Neural progenitor cell (in vitro differentiated cells): ENCODE measurements around the gene CYB5A. TPM values are rescaled to one million over a fixed set of nuclear protein-coding genes. Genes with fewer than 3 reads are reported as not detected.

Experiments used
- DNase-seq: peaks from one replicate; pipeline ENCODE4 v3.0.0-alpha.2; 2016; ENCODE audit warnings: low spot score
- H2AFZ ChIP-seq: fragments of 200-600 bp; sonication (generic); replicated peaks from 2 replicates; pipeline ENCODE4 v1.6.1; 2016; ENCODE audit warnings: antibody characterized with exemption
- H3F3A ChIP-seq: fragments of 200-600 bp; sonication (generic); 2 replicates; pipeline ENCODE4 v1.6.1; 2016; ENCODE audit warnings: antibody characterized with exemption, low read depth
- H3K27ac ChIP-seq: fragments of 200-600 bp; sonication (generic); 2 replicates; pipeline ENCODE4 v1.5.1; 2016; ENCODE audit warnings: mild to moderate bottlenecking
- H3K27me3 ChIP-seq: fragments of 200-600 bp; sonication (generic); 2 replicates; pipeline ENCODE4 v1.6.1; 2016; ENCODE audit warnings: mild to moderate bottlenecking, moderate library complexity
- H3K36me3 ChIP-seq: fragments of 200-600 bp; sonication (generic); 2 replicates; pipeline ENCODE4 v1.5.1; 2016
- H3K4me1 ChIP-seq: fragments of 200-600 bp; sonication (generic); 2 replicates; pipeline ENCODE4 v1.6.1; 2016; ENCODE audit warnings: mixed run types
- H3K4me2 ChIP-seq: fragments of 200-600 bp; sonication (generic); 2 replicates; pipeline ENCODE4 v1.6.1; 2016
- H3K4me3 ChIP-seq: fragments of 200-600 bp; sonication (generic); 2 replicates; pipeline ENCODE4 v1.5.1; 2016
- H3K79me2 ChIP-seq: fragments of 200-600 bp; sonication (generic); 2 replicates; pipeline ENCODE4 v1.6.1; 2016; ENCODE audit warnings: low read depth
- H3K9ac ChIP-seq: fragments of 200-600 bp; sonication (generic); 2 replicates; pipeline ENCODE4 v1.6.1; 2016
- H3K9me3 ChIP-seq: fragments of 200-600 bp; sonication (generic); 2 replicates; pipeline ENCODE4 v1.5.1; 2016; ENCODE audit warnings: low read depth
- H4K20me1 ChIP-seq: fragments of 200-600 bp; sonication (generic); 2 replicates; pipeline ENCODE4 v1.6.1; 2016; ENCODE audit warnings: low read depth
- H3K27ac Mint-ChIP-seq: 3 replicates; pipeline ENCODE4 v1.8.0; 2021; ENCODE audit warnings: mixed read lengths
- H3K27me3 Mint-ChIP-seq: 2 replicates; pipeline ENCODE4 v1.8.0; 2022; ENCODE audit warnings: low read depth, mild to moderate bottlenecking, inconsistent platforms, moderate library complexity, mixed read lengths; ENCODE audit not compliant: insufficient read depth
- H3K36me3 Mint-ChIP-seq: 3 replicates; pipeline ENCODE4 v1.8.0; 2021; ENCODE audit warnings: mixed read lengths
- H3K4me1 Mint-ChIP-seq: 3 replicates; pipeline ENCODE4 v1.8.0; 2021; ENCODE audit warnings: mixed read lengths
- H3K4me3 Mint-ChIP-seq: 3 replicates; pipeline ENCODE4 v1.8.0; 2021; ENCODE audit warnings: mild to moderate bottlenecking, moderate library complexity, mixed read lengths
- H3K9me3 Mint-ChIP-seq: 3 replicates; pipeline ENCODE4 v1.8.0; 2020; ENCODE audit warnings: mixed read lengths
- CTCF ChIP-seq: fragments of 200-600 bp; sonication (generic); IDR thresholded peaks from 2 replicates; pipeline ENCODE4 v1.5.1; 2017; ENCODE audit warnings: antibody characterized with exemption, mild to moderate bottlenecking
- EZH2 ChIP-seq: fragments of 200-600 bp; sonication (generic); IDR thresholded peaks from 2 replicates; pipeline ENCODE4 v1.6.1; 2017; ENCODE audit warnings: antibody characterized with exemption, mild to moderate bottlenecking, moderate library complexity
- EZH2phosphoT487 ChIP-seq: fragments of 200-600 bp; sonication (generic); IDR thresholded peaks from 2 replicates; pipeline ENCODE4 v1.6.1; 2017; ENCODE audit warnings: antibody characterized with exemption
- total RNA-seq: library from RNA; depleted of rRNA; stranded (reverse); fragments of >200 nt; gene quantifications from 2 replicates; pipeline ENCODE4 v1.2.3, GENCODE V29; 2015; ENCODE audit warnings: low replicate concordance

The CYB5A gene
- total RNA-seq, 1 donor from 2014 or later = 33.7 TPM

DNA sequence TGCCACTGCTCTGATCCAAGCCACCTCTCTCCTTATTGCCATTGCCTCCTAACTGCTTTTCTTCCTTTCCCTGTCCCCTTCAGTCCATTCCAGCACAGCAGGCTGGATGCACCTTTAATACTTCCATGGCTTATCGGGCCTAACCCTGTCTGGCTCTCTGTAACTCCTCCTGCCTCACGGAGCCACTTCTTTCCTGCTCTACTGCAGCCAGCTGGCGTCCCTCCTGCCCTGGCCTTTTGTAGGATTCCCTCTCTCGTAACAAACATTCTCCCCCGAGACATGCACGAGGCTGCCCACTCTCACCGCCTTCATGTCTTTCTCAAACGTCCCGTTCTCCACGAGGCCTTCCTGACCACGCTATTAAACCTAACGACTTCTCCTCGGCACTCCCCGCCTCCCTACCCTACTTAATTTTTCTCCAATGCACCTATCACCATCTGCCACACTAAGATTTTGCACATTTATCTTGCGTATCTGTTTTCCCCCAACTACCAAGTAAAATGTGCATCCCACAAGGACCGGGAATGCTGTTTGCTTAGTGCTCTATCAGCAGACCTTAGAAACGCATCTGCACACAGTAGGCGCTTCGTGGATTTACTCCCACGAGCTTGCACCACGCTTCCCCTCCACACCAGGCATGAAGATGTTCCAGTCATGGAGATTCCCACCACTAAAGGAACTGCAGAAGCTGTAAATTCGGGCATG lies 23.1 kb upstream of the CYB5A start:
- Histone ChIP-seq H3K9ac (no peak overlapping the region), H3K27me3 (no peaks in the 10 kb centered on the region), H3K79me2 (no peaks in the 10 kb centered on the region), H3K4me1 (no peaks in the 10 kb centered on the region), H3K9me3 (no peaks in the 10 kb centered on the region), H3K36me3 (no peaks in the 10 kb centered on the region), H3F3A (no peaks in the 10 kb centered on the region), H2AFZ (no peak overlapping the region), H3K4me3 (no peak overlapping the region), H3K27ac (no peak overlapping the region), H3K4me2 (no peak overlapping the region), H4K20me1 (no peaks in the 10 kb centered on the region)
- TF ChIP-seq CTCF = no peak
- TF ChIP-seq EZH2phosphoT487 = no peak
- no peak for TF ChIP-seq EZH2
- no peak overlapping the region for H3K4me3 Mint-ChIP-seq
- no peaks in the 10 kb centered on the region for H3K4me1 Mint-ChIP-seq
- H3K36me3 Mint-ChIP-seq = no peaks in the 10 kb centered on the region
- H3K27me3 Mint-ChIP-seq = peaks cover 2% of the 10 kb centered on the region
- no peak for DNase-seq
- peaks cover 6% of the 10 kb centered on the region for H3K9me3 Mint-ChIP-seq
- no peak overlapping the region for H3K27ac Mint-ChIP-seq

- Mint-ChIP-seq H3K27ac (no peak overlapping the region), H3K9me3 (peaks cover 4% of the 10 kb centered on the region), H3K36me3 (no peaks in the 10 kb centered on the region), H3K4me3 (no peak overlapping the region), H3K4me1 (no peaks in the 10 kb centered on the region), H3K27me3 (peaks cover 2% of the 10 kb centered on the region)
- Histone ChIP-seq H2AFZ (no peak overlapping the region), H3K27ac (no peak overlapping the region), H3F3A (no peaks in the 10 kb centered on the region), H4K20me1 (no peaks in the 10 kb centered on the region), H3K4me1 (no peaks in the 10 kb centered on the region), H3K4me3 (no peak overlapping the region), H3K9ac (no peak overlapping the region), H3K36me3 (no peaks in the 10 kb centered on the region), H3K27me3 (no peaks in the 10 kb centered on the region), H3K9me3 (no peaks in the 10 kb centered on the region), H3K79me2 (no peaks in the 10 kb centered on the region), H3K4me2 (no peak overlapping the region)
- no peak for TF ChIP-seq CTCF
- no peak for TF ChIP-seq EZH2
- no peak for TF ChIP-seq EZH2phosphoT487
- DNase-seq = no peak
These were observed 19.2 kb upstream of the CYB5A start for GRCh38 chr18:74311000-74311399.

DNA sequence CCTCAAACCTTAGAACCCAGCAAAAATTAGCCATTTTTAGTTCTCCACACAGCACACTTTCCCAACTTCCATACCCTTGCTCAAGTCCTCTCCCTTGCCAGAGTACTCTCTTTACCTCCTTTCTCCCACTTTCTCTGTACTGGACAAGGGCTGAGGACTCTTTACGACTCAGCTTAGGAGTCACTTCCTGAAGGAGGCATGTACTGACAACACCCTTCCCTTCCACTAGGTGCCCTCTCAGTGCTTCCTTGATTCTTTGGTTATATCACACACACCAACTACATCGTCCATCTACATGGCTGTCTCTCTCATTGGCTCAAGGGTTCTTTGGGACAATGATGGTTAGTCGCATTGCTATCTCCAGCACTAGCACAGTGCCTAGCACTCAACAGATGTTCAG lies 18.6 kb upstream of the CYB5A start:
- Histone ChIP-seq H3F3A (no peaks in the 10 kb centered on the region), H3K4me3 (no peak overlapping the region), H3K4me1 (no peaks in the 10 kb centered on the region), H3K79me2 (no peaks in the 10 kb centered on the region), H3K27ac (no peak overlapping the region), H3K36me3 (no peaks in the 10 kb centered on the region), H3K27me3 (no peaks in the 10 kb centered on the region), H2AFZ (peak overlapping the region; percentile 50), H3K9ac (no peak overlapping the region), H3K4me2 (no peak overlapping the region), H3K9me3 (no peaks in the 10 kb centered on the region), H4K20me1 (no peaks in the 10 kb centered on the region)
- peaks cover 2% of the 10 kb centered on the region for H3K27me3 Mint-ChIP-seq
- H3K4me1 Mint-ChIP-seq = no peaks in the 10 kb centered on the region
- DNase-seq = no peak
- peaks cover 4% of the 10 kb centered on the region for H3K9me3 Mint-ChIP-seq
- no peaks in the 10 kb centered on the region for H3K36me3 Mint-ChIP-seq
- TF ChIP-seq EZH2phosphoT487 (no peak), CTCF (peak; percentile 31)
- no peak overlapping the region for H3K4me3 Mint-ChIP-seq
- no peak overlapping the region for H3K27ac Mint-ChIP-seq
